OCI-LY1 (cell line): ENCODE measurements around the gene LMTK2.

Source experiments
- H2AFZ ChIP-seq: fragments of 200-600 bp; sonication (generic), shearing (Covaris generic); 2 replicates; pipeline ENCODE4 v1.6.0; 2014; ENCODE audit warnings: antibody characterized with exemption, mild to moderate bottlenecking, low read length
- H3F3A ChIP-seq: fragments of 200-600 bp; sonication (generic), shearing (Covaris generic); 2 replicates; pipeline ENCODE4 v1.6.0; 2014; ENCODE audit warnings: mild to moderate bottlenecking, antibody characterized with exemption, low read length, moderate library complexity; ENCODE audit not compliant: insufficient read depth
- H3K27ac ChIP-seq: fragments of 200-600 bp; sonication (generic); 2 replicates; pipeline ENCODE4 v1.5.1; 2014; ENCODE audit warnings: low read length, mixed run types, mild to moderate bottlenecking, low read depth; ENCODE audit not compliant: poor library complexity, severe bottlenecking
- H3K27me3 ChIP-seq: fragments of 200-600 bp; sonication (generic); 2 replicates; pipeline ENCODE4 v1.6.0; 2014; ENCODE audit warnings: antibody characterized with exemption, mild to moderate bottlenecking, low read length, moderate library complexity; ENCODE audit not compliant: insufficient read depth
- H3K36me3 ChIP-seq: fragments of 200-600 bp; sonication (generic); 2 replicates; pipeline ENCODE4 v1.6.1; 2014; ENCODE audit warnings: mild to moderate bottlenecking, antibody characterized with exemption, low read length, moderate library complexity, mixed read lengths; ENCODE audit not compliant: insufficient read depth
- H3K4me1 ChIP-seq: fragments of 200-600 bp; sonication (generic); 2 replicates; pipeline ENCODE4 v1.5.1; 2014; ENCODE audit warnings: mild to moderate bottlenecking, low read length, moderate library complexity; ENCODE audit not compliant: insufficient read depth, severe bottlenecking
- H3K4me2 ChIP-seq: fragments of 200-600 bp; sonication (generic), shearing (Covaris generic); 2 replicates; pipeline ENCODE4 v1.6.1; 2014; ENCODE audit warnings: low read length
- H3K4me3 ChIP-seq: fragments of 200-600 bp; sonication (generic); 2 replicates; pipeline ENCODE4 v1.5.1; 2014; ENCODE audit warnings: low read length, low read depth, mild to moderate bottlenecking, mixed read lengths; ENCODE audit not compliant: poor library complexity, severe bottlenecking
- H3K79me2 ChIP-seq: fragments of 200-600 bp; shearing (Covaris generic); 2 replicates; pipeline ENCODE4 v1.6.1; 2016; ENCODE audit warnings: mixed run types, low read length, mixed read lengths; ENCODE audit not compliant: insufficient read depth
- H3K9ac ChIP-seq: fragments of 200-600 bp; sonication (generic), shearing (Covaris generic); 2 replicates; pipeline ENCODE4 v1.6.1; 2014; ENCODE audit warnings: mild to moderate bottlenecking, low read length, mixed read lengths
- H3K9me2 ChIP-seq: fragments of 200-600 bp; sonication (generic), shearing (Covaris generic); 2 replicates; pipeline ENCODE4 v1.6.1; 2014; ENCODE audit warnings: low read depth, mild to moderate bottlenecking, low read length, mixed read lengths
- H3K9me3 ChIP-seq: fragments of 200-600 bp; shearing (Covaris generic); 2 replicates; pipeline ENCODE4 v1.6.1; 2014; ENCODE audit warnings: low read length, mixed read lengths
- H4K20me1 ChIP-seq: fragments of 200-600 bp; sonication (generic), shearing (Covaris generic); 2 replicates; pipeline ENCODE4 v1.6.0; 2016; ENCODE audit warnings: mild to moderate bottlenecking, low read length; ENCODE audit not compliant: insufficient read depth
- CTCF ChIP-seq: fragments of 200-600 bp; sonication (generic), shearing (Covaris generic); IDR thresholded peaks from 2 replicates; pipeline ENCODE4 v1.5.1; 2017; ENCODE audit warnings: mild to moderate bottlenecking, antibody characterized with exemption, low read length, moderate library complexity, mixed read lengths
- EZH2 ChIP-seq: fragments of 200-600 bp; sonication (generic), shearing (Covaris generic); IDR thresholded peaks from 2 replicates; pipeline ENCODE4 v1.8.0; 2017; ENCODE audit warnings: borderline replicate concordance, mixed run types, mild to moderate bottlenecking, antibody characterized with exemption, low read length, moderate library complexity, mixed read lengths

LMTK2 gene

DNA sequence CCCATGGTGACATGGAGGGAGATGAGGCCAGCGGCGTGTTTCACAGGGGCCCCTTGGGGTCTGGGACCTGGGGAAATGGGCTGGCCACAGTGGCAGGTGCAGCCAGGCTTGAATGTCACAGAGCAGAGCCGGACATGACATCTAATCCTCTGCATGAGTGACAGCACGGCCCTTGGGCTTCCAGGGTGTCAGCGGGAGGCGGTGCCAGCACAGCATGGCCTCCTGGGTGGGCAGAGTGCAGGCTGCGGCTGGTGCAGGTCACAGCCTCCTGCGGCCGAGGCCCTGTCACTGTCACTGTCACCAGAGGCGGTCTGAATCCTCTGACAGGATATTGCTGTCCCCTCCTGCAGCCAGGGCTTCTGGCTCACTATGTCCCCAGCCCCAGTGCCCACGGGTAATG is 122.8 kb downstream of the LMTK2 start:
- Histone ChIP-seq H3K4me3 (no peak overlapping the region), H3K9me3 (no peaks in the 10 kb centered on the region), H3K27me3 (no peaks in the 10 kb centered on the region), H3K36me3 (no peaks in the 10 kb centered on the region), H4K20me1 (no peaks in the 10 kb centered on the region), H3F3A (no peaks in the 10 kb centered on the region), H2AFZ (no peak overlapping the region), H3K4me2 (no peak overlapping the region), H3K27ac (no peak overlapping the region), H3K9ac (no peak overlapping the region), H3K79me2 (no peaks in the 10 kb centered on the region), H3K9me2 (no peaks in the 10 kb centered on the region), H3K4me1 (no peaks in the 10 kb centered on the region)
- TF ChIP-seq CTCF (no peak), EZH2 (no peak)

GRCh38 chr7:98229991-98230745 is 123.5 kb downstream of the LMTK2 start:
- Histone ChIP-seq H3K4me3 (no peak overlapping the region), H4K20me1 (no peaks in the 10 kb centered on the region), H2AFZ (no peak overlapping the region), H3K27ac (no peak overlapping the region), H3K4me2 (no peak overlapping the region), H3K79me2 (no peaks in the 10 kb centered on the region), H3K9ac (no peak overlapping the region), H3F3A (no peaks in the 10 kb centered on the region), H3K9me2 (no peaks in the 10 kb centered on the region), H3K4me1 (no peaks in the 10 kb centered on the region), H3K9me3 (no peaks in the 10 kb centered on the region), H3K36me3 (no peaks in the 10 kb centered on the region), H3K27me3 (no peaks in the 10 kb centered on the region)
- TF ChIP-seq EZH2 (no peak), CTCF (no peak)

DNA sequence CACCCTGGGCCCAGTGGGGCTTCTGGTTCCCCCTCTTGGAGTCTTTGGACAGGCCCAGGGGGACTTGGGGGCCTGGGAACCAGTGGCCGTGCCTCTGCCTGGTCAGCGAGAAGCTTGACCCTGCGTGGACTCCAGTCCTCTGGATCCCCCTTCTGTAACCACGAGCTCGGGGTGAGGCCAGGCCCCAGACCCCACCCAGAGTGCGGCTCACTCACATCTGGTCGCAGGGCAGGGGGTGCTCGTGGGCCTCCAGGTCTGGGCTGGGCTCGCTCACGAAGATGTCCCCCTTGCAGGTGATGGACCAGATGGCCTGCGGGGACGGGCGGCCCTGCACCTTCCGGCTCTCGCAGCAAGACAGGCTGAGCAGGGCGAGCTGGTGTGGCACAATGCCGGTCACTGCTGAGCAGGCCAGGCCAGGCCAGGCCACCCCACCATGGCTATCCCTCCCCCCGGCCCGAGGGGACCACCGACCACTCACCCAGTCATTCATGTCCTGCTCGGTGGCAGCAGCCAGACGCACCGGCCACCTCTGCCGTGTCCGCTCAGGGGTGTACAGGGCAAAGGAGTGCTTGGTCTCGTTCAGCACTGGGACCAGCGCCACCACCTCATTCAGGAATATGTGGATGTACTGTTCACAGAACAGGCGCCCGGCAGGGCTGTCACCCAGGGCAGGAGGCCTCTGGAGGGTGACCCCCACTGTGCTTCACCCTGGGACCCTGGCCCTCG is 124.2 kb downstream of the LMTK2 start:
- Histone ChIP-seq H3K4me3 (no peak overlapping the region), H3K9me2 (no peaks in the 10 kb centered on the region), H2AFZ (no peak overlapping the region), H3K27me3 (no peaks in the 10 kb centered on the region), H3K79me2 (no peaks in the 10 kb centered on the region), H3K4me2 (no peak overlapping the region), H3F3A (no peaks in the 10 kb centered on the region), H3K27ac (no peak overlapping the region), H3K9ac (no peak overlapping the region), H3K9me3 (no peaks in the 10 kb centered on the region), H3K36me3 (no peaks in the 10 kb centered on the region), H3K4me1 (no peaks in the 10 kb centered on the region), H4K20me1 (no peaks in the 10 kb centered on the region)
- TF ChIP-seq EZH2 (no peak), CTCF (no peak)
